GM03348 (cell line): Measurements from ENCODE around the gene C1QTNF7.

Source experiments
- DNase-seq: peaks from one replicate; pipeline ENCODE4 v3.0.0; 2012; ENCODE audit warnings: low spot score

C1QTNF7 gene

DNA sequence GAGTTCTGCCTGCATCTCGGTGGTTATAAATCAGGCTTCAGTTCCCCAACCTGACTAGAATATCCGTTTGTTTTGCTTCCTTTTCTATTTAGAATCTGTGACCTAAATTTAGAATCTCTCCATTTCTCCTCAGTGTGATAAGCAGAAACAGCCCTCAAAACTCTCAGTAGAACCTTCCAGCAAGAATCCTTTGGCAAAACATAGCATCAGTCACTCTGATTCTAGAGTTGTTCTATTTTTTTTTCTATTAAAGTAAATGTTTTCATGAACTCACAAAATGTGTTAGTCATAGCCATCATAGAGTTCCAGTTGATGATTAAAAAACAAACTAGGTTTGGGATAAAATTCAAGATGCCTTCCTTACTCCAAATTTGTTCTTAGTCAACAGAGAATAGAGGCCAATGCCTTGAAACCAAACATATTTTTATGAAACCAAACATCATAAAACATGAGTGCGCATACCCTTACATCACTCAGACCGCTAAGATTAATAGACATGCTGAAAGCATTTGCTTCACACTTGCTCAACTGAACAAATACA is 13.2 kb upstream of the C1QTNF7 start:
- peak; percentile 60 for DNase-seq

DNA sequence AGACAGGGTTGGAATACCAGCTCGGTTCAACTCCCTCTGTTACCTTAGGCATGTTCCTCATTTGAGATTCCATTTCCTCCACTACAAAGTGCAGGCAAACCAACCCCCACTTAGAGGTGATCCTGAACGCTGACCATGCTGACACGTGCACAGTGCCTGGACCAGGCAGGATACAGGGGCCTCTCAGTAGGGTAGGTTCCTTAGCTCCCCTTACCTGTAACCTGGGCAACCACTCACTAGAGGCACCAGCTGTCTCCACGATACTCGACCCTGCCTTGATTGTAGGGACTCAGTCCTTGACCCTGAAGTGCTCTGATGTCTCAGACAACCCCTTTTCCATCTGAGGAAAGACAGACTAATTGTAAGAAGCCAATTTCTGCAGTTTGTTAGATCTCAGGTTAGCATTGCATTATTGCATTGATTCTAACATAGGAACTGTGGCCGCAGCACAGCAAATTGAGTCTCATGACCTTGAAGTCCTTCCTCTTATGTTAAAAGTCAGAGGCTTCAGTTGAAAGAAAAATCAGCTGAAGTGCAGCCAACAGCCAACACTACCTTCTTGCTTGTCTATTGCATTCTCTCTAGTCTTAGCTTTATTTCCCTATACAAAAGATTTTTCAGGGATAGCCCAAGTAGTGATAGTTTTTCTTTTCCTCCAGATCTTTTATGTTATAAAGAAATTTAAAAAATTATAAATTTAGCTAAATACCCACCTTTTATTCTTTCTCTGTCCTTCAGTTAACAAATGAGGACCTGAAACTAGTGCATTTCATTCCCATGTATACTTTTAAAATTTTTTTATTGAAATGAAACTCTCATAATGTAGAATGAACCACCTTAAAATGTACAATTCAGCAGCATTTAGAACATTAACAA is 11.2 kb upstream of the C1QTNF7 start:
- DNase-seq, result no peak

DNA sequence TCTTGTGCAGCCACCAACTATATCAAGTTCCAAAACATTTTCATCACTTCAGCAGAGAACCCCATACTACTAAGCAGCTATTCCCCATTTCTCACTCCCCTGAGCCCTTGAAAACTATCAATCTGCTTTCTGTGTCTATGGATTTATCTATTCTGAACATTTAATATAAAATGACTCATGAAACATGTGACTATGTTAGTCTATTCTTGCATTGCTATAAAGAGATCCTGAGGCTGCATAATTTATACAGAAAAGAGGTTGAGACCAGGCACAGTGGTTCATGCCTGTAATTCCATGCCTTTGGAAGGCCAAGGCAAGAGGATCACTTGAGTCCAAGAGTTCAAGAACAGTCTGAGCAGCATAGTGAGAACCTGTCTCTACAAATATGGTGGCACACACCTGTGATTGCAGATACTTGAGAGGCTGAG is 10.6 kb upstream of the C1QTNF7 start:
- DNase-seq, result no peak

DNA sequence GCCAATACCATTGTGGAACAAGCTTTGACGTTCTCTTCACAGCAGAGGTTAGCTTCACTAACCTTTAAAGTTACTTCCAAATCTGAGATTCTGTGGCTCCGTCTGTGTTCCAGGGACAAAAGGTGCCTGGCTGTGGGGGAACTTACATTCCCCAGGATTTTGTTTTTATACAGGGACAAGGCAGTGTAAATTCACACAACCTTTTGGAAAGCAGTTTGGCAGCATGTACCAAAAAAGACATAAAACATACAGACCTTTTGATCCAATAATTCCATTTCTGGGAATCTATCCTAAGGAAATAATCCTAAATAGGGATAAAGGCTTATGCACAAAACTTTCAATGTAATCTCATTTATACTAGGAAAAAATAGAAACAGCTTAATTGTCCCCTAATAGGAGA is 8.9 kb upstream of the C1QTNF7 start:
- no peak for DNase-seq

DNA sequence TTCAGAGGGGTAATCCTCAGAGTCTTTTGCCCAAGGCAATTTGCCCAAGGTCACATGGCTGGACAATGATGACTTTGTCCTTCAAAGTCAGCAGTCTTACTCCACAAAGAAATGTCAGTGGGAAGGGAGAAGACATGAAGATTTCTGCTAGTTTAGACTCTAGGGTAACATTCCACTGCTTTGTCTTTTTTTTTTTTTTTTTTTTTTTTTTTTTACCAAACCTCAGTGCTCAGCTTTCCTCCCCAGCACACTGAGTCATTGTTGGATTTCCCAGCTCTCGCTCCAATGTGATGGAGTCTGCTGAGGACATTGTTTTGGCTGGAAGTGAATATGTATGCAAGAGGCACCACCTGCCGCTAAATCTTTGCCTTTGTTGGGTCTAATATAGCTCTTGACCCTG is 7.2 kb upstream of the C1QTNF7 start:
- DNase-seq, result peak; percentile 69

DNA sequence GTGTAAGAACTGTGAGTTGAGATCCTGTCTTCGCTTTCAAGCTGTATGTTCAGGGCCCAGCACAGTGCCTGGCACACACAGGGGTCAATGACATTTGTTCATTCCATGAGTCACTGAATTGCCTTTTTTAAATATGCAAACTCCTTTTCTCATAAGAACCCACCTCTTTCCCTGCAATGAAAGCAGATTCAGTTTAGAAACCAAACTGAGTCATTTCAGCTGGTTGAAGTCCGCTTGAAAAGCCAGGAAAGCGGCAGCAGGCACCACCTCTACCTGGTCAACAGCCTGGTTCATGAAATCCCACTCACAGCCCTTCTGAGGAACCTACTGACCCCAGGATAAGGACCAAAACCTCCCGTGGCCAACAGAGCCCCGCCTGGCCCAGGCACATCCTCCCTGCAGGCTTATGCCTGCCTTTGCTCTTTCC is 4.5 kb upstream of the C1QTNF7 start:
- DNase-seq, result no peak

DNA sequence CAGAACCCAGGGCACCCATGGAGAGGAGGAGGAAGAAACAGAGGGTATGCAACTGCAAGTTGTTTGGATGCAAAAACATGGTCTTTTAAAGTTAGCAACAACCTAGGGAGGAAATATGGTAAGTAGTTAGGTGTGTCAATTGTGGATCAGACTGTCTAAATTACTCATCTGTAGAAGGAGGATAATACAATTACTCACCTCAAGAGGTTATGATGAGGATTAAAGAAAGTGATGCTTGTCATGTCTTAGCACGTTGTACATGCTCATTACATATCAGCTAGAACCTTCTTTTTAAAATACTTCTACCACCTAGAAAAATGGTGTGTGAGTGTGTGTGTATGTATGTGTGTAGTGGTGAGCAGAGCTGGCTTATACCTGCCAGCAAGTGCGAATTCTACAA is 2.3 kb upstream of the C1QTNF7 start:
- DNase-seq, result no peak

DNA sequence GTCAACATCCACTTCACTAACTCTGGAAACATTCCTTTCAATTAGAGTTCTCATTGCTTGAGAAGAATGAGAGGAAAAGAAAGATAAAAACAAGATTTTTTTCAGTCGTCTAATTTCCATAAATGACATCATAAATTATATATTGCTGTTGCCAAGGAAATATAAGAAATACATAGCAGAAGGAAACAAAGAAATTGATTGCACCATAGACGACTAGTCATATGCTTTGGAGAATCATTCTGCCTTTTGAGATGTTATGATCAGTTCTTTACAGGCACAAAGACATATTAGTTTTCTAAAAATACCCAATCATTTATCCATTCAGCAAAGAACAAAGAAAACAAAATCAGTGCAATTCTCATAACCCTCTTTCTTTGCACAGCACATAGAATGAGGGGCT is 672 bp upstream of the C1QTNF7 start:
- no peak for DNase-seq

DNA sequence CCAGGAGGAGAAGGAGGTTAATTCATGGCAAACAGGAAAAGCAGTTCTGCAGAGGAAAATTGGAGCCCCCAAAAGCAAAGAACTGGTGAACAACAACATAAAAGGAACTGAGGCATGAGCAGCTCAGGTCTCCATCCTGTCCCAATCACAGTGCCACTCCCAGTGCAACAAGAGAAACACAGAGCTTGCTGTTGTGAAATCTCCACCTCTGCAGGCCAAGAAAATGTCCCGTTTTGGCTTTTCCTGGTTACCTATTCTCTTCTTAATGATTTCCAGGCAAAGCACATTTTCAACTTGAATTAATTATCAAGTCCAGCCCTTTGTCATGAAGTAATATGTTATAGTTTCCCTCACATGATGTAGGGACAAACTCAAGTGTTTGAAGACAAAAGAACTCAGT is 778 bp downstream of the C1QTNF7 start:
- DNase-seq, result no peak

DNA sequence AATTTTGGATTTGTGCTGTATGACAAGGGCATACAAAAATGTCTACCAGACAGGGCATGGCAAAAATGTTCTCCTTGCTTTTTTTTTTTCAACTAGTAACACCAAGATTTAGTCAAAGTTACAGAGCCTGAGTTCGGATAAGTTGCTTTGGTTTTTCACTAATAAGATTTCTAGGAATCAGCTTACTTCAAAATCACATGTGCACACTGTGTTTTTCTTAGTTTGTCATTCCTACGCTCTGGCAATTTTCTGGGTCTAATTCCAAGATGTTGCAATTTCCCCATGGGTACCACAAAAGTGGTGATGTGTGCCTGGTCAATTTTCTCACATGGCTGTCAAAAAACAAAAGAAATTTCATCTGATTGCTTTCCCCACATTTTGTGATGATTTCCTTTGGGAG is 6.3 kb downstream of the C1QTNF7 start:
- peak; percentile 25 for DNase-seq

DNA sequence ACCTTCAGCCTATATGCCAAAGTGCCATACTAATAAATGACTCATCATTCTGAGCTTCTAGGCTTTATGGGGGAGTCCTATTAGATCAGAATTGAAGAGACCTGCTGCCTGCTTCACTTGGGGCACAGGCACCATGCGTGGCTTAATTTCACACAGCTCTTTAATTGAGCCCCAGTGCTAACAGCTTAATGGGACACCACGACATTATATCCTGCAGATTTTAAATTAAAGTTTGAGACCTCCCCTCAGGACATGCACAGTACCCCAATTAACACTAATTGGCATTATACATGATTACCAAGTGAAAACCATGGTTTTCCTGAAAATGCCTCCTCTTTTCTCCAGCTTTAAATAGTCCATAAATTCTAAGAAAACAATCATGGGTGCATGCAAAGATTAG is 6.8 kb downstream of the C1QTNF7 start:
- DNase-seq, result no peak

DNA sequence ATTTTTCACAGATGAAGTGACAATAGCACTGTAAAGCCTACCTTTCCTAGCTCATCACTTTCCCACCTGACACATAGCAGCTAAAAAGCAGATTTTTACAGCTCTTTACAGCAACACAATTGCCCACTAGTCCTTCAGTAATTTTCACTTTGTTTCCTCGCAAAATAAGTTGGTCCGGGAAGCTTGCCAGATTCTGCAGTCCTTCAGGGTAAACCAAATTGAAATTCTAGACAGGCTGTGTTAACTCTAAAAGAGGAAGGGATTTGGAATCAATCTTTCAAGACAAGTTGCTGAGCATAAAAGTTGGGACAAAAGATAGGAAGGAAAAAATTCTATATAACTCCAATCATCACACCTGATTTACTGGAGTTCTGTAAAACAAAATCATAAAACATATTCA is 8.7 kb downstream of the C1QTNF7 start:
- no peak for DNase-seq

DNA sequence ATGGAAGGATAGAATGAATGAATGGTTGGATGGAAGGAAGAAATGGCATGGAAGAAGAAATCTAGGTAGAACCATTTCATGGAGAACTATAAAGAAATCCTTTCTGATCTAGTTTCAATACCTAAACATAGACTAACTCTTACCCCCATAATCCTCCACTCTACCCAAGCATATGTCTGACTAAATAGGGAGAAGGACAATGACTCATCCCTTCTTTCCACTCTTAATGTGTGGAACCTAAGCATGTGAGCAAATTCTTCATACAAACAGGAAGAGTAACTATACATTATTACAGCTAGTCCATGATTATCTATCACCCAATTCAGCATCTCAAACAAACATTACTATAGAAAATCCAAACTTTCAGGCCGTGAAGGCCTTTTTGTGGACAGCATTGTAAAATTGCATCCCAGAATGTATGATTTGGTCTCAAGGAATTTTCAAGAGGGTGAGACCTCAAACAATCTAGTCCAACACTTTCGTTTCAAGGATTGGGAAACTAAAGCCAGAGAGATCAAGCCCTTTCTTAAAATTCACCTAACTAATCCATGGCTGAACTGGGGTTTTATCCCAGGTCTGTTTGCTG is 11.2 kb downstream of the C1QTNF7 start:
- peak; percentile 9 for DNase-seq

DNA sequence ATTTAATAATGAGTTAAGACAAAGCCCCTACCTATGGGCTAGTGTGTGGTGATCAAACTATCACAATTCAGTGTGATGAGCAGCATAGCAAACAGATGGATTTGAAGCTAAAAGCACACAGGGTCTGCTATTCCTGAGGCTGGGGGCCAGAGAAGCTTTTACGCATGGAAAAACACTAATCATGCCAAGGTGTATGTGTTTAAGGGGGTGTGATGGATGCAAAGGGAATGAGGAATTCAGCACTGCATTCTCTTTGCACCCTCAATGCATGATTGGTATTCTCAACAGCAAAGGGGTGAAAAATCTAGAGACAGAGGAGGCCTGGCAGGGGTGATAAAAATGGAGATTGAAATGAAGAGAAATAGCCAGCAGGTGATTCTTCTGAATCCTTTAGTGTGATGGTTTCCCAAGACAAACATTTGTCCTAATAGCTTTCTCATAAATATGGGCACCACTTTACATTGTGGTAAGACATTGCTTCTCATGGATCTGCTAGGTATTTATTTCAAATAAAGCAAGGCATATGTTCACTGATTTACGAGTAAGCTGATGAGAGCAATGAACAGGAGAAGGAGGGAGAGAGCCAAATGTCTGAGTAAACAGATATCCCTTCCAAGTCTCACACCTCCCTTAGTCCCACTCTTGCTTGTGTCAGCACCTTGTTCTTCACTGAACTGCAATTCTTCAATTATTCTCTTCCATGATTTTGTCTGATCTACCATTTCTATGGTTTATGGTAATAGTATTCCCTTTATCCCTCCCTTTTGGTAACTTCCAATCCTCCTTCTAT is 15.7 kb downstream of the C1QTNF7 start:
- no peak for DNase-seq

DNA sequence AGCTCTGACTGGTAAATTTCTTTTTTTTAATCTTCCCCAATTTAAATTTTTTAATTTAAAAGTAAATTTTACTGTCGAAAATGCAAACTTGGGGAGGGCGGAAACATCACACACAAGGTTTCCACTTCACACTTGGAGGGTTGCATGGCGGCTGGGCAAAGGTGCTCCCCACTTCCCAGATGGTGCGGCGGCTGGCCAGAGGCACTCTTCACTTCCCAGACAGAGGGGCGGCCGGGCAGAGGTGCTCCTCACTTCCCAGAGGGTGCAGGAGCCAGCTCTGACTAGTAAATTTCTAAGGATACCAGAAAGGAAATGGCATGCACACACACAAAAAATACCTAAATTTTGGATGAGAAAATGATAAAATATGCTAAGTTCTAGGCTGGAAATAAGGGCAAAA is 16.4 kb downstream of the C1QTNF7 start:
- DNase-seq, result no peak

DNA sequence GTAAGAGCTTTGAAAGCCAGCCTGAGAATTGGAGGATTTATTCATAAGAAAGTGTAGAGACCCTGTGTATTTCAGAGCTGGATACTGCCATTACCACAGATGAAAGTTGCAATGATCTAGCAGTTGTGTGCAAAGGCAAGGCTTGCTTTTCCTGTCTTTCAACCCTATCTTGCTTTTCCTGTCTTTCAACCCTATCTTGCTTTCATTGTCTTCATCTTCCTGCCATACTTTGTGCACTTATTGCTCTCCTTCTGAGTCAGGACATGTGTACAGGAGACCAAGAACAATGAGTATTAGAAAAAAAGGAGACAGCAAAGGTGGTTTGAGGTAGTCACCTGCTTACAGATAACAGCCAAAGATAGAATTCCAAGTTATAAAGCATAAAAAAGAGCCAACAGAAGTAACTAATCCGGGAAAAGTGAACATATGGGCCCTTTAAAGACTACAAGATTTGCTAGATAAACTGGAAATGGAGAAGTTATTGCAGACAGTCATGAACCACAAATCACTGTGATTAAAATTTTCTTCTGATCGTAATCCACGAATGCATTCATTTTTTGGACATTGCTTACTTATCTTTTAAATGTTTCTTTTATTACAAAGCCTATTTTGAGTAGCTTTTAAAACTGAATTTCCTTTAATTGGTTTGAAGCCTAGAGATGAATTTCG is 17.2 kb downstream of the C1QTNF7 start:
- no peak for DNase-seq

DNA sequence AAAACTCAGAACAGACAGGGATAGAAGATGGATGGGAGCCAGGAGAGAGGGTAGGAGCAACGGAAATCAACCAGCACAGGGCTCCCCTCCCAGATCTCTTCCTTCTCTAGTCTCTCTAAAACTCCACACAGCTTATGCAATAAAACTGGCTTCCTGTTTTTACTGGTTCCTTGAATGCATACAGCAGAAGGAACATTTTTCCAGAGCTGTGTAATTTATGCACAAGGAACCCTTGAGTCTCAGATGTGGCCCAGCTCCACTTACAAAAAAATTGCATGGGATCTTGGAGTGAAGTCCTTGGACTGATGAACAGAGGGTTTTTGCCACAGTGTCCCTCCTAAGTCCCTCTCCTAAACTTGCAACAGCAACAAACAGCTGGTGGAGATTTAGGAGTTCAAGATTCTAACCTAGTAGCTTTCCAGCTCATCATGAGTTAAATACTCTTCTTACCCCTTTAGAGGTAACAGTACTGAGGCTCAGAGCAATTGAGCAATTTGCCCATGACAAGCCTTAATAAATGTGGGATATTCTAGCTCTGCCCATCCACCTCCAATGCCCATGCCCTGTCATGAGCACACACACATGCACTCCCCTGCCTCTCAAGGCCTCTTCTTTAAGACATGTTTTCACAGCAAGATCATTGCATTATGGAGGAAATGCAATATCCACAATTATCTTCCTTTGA is 23.5 kb downstream of the C1QTNF7 start:
- DNase-seq, result peak; percentile 38

DNA sequence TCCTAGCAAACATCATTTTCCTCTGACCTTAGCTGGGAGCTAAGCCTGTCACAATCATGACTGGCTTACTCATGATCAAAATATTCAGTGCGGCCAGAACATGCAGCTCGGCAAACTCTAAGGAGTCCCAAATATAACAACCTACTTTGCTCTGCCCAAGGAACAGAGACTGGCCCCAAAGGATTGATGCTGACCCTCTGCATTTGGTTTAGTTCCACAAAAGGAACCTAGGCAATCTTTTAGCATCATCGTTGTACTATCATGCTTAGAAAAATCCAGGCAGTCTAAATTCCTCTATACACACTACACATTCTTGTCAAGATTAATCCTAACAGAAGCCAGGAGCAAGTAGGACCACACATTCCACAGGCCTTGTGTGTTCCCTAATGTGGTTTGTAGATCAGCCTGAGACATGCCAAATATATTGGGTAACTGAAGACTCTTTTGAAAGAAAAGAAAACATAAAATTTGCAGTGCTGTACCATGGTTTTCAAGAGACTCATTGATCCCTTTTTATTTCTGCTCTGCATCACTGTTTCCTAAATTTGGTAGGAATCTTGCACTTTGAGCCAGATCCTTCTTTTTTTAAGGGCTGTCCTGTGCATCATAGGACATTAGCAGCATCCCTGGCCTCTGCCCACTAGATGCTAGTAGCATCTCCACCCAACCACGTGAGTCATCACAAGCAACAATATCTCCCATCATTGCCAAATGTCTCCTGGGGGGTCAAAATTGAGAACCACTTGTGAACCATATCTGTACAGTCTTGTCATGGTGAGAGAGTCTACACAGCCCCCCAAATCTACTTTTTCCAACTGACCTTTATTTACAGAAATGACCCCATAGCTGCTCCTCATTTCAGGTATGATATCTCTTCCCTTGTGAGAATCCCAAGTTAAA is 24.3 kb downstream of the C1QTNF7 start:
- DNase-seq, result peak; percentile 81

DNA sequence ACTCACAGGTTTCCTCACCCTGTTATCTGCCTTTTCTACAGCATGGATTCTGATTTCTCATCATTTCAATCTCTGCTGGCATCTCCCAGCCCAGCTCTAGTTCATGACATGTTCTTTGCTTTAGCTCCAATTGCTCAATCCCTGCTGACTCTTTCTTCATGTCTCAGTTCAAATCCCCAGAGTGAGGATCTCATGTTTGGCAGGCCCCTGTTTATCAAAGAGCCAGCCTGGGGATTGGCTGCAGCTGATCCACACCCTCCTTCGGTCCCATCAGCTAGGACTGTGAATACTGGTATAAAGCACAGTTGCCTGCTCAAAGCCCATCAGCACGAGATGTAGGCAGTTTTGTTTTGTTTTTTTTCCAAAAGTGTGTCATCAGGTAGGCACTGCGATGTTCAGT is 27.5 kb downstream of the C1QTNF7 start:
- peak; percentile 73 for DNase-seq

DNA sequence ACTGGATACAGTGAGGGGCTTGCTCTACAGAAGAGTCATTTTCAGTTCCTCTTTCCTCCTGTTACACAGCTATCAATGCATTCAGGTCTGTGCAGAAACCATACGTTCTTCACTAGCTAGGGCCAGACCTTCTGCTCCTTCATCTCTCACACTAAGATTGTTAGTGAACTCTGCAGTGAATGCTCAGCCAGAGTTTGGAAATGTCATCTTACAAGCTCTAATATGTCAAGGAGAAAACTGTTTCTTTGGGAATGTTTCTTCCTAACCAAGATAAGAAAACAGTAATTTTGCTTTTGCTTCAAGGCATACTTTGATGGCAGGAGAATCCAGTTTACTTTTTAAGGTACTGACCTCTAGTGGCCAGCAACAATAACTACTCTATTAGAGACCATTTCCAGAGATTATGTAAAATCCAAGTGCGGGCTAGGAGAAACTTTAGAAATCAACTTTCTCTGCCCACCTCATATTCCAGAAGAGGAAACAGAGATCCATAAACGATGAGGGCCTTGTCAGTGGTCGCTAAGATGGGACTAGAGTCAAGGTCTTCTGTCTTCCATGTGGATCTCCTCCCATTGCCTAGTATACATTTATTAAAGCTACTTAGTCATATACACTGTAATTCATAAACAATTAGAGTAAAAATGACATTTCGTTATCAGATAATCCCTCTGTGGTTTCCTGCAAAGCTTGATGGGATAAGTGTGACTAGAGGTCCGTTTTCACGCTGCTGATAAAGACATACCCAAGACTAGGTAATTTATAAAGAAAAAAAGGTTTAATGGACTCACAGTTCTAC is 29.8 kb downstream of the C1QTNF7 start:
- peak; percentile 47 for DNase-seq
